ENCODE results near the gene HOXA3. TPM values are rescaled to one million over a fixed set of nuclear protein-coding genes. Genes with fewer than 3 reads are reported as not detected.

Gene HOXA3
- total RNA-seq, 1 experiment from 2014 or later: 22.6 TPM

- H3K4me1 Mint-ChIP-seq (ENCODE audit: low read depth, unreplicated experiment): peaks cover 13% of the 10 kb centered on the region
- H3K27me3 Mint-ChIP-seq (ENCODE audit: insufficient read depth, unreplicated experiment): no peaks in the 10 kb centered on the region
- H3K4me3 Mint-ChIP-seq (ENCODE audit: unreplicated experiment): peak overlapping the region; percentile 78
- peak overlapping the region; percentile 66 for H3K4me3 ChIP-seq (ENCODE audit: low read depth, low read length)
- peaks cover 11% of the 10 kb centered on the region for H3K36me3 Mint-ChIP-seq (ENCODE audit: insufficient read depth, unreplicated experiment)
- H3K36me3 ChIP-seq (ENCODE audit: control insufficient read depth, insufficient read depth, low read length): no peaks in the 10 kb centered on the region
- H3K9me3 Mint-ChIP-seq (ENCODE audit: unreplicated experiment): no peaks in the 10 kb centered on the region
- peaks cover 7% of the 10 kb centered on the region for H3K4me1 ChIP-seq
- POLR2A ChIA-PET: interaction anchor here (0.6 kb wide), 1 partner anchor 577 kb away, joined by 3 read pairs; no protein-coding TSS in a partner anchor
- H3K27me3 ChIP-seq (replicated peaks; ENCODE audit: control insufficient read depth, insufficient read depth, low read length): no peaks in the 10 kb centered on the region
- TF ChIP-seq, protein P1, sequence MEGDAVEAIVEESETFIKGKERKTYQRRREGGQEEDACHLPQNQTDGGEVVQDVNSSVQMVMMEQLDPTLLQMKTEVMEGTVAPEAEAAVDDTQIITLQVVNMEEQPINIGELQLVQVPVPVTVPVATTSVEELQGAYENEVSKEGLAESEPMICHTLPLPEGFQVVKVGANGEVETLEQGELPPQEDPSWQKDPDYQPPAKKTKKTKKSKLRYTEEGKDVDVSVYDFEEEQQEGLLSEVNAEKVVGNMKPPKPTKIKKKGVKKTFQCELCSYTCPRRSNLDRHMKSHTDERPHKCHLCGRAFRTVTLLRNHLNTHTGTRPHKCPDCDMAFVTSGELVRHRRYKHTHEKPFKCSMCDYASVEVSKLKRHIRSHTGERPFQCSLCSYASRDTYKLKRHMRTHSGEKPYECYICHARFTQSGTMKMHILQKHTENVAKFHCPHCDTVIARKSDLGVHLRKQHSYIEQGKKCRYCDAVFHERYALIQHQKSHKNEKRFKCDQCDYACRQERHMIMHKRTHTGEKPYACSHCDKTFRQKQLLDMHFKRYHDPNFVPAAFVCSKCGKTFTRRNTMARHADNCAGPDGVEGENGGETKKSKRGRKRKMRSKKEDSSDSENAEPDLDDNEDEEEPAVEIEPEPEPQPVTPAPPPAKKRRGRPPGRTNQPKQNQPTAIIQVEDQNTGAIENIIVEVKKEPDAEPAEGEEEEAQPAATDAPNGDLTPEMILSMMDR (IDR thresholded peaks at IDR 0.05; ENCODE audit: insufficient read depth in 1 of 2, low read depth in 1 of 2, low read length in 1 of 2, severe bottlenecking in 1 of 2, unreplicated experiment in 1 of 2): peak in 1 of 2 experiments; percentile 9
- peak in 1 of 2 experiments; percentile 41 for DNase-seq
- no TSS peak for BruUV-seq (replicated peaks)
- no peak overlapping the region for H3K27ac Mint-ChIP-seq (ENCODE audit: unreplicated experiment)
- intact Hi-C loops (cut with micrococcal nuclease; ENCODE audit: unreplicated experiment): loop anchor here (5.0 to 10.0 kb wide), 2 partner anchors 302 to 960 kb away; partner anchors contain the start of genes CBX3, HNRNPA2B1 and SKAP2
- CTCF ChIA-PET: interaction anchor here (0.9 to 1.0 kb wide), 2 partner anchors 14 to 15 kb away, joined by 3 to 4 read pairs; no protein-coding TSS in a partner anchor
- no peaks in the 10 kb centered on the region for H3K9me3 ChIP-seq
Measured at GRCh38 chr7:27164367-27165088, 12.1 kb upstream of the HOXA3 start.

GRCh38 chr7:27164045-27164366, 11.6 kb upstream of the HOXA3 start:
- no peak for DNase-seq
- intact Hi-C loops (cut with micrococcal nuclease; ENCODE audit: unreplicated experiment): loop anchor here (5.0 to 10.0 kb wide), 2 partner anchors 302 to 959 kb away; partner anchors contain the start of genes CBX3, HNRNPA2B1 and SKAP2
- Mint-ChIP-seq H3K9me3 (ENCODE audit: unreplicated experiment) (no peaks in the 10 kb centered on the region), H3K27ac (ENCODE audit: unreplicated experiment) (no peak overlapping the region), H3K4me3 (ENCODE audit: unreplicated experiment) (peak overlapping the region; percentile 78), H3K36me3 (ENCODE audit: insufficient read depth, unreplicated experiment) (peaks cover 11% of the 10 kb centered on the region), H3K4me1 (ENCODE audit: low read depth, unreplicated experiment) (peaks cover 14% of the 10 kb centered on the region), H3K27me3 (ENCODE audit: insufficient read depth, unreplicated experiment) (no peaks in the 10 kb centered on the region)
- BruUV-seq (replicated peaks): no TSS peak
- peaks cover 7% of the 10 kb centered on the region for H3K4me1 ChIP-seq
- CTCF ChIA-PET: no interaction called here
- no peaks in the 10 kb centered on the region for H3K27me3 ChIP-seq (replicated peaks; ENCODE audit: control insufficient read depth, insufficient read depth, low read length)
- H3K36me3 ChIP-seq (ENCODE audit: control insufficient read depth, insufficient read depth, low read length): no peaks in the 10 kb centered on the region
- H3K4me3 ChIP-seq (ENCODE audit: low read depth, low read length): peak overlapping the region; percentile 66
- POLR2A ChIA-PET: no interaction called here
- TF ChIP-seq, protein P1 (IDR thresholded peaks at IDR 0.05; ENCODE audit: insufficient read depth in 1 of 2, low read depth in 1 of 2, low read length in 1 of 2, severe bottlenecking in 1 of 2, unreplicated experiment in 1 of 2): no peak
- no peaks in the 10 kb centered on the region for H3K9me3 ChIP-seq

GRCh38 chr7:27163288-27164044, 11.1 kb upstream of the HOXA3 start:
- BruUV-seq (replicated peaks): no TSS peak
- Mint-ChIP-seq H3K36me3 (ENCODE audit: insufficient read depth, unreplicated experiment) (peaks cover 6% of the 10 kb centered on the region), H3K9me3 (ENCODE audit: unreplicated experiment) (no peaks in the 10 kb centered on the region), H3K4me3 (ENCODE audit: unreplicated experiment) (peak overlapping the region; percentile 78), H3K4me1 (ENCODE audit: low read depth, unreplicated experiment) (peaks cover 14% of the 10 kb centered on the region), H3K27me3 (ENCODE audit: insufficient read depth, unreplicated experiment) (no peaks in the 10 kb centered on the region), H3K27ac (ENCODE audit: unreplicated experiment) (no peak overlapping the region)
- Histone ChIP-seq H3K27me3 (replicated peaks; ENCODE audit: control insufficient read depth, insufficient read depth, low read length) (no peaks in the 10 kb centered on the region), H3K4me1 (peaks cover 7% of the 10 kb centered on the region), H3K9me3 (no peaks in the 10 kb centered on the region), H3K36me3 (ENCODE audit: control insufficient read depth, insufficient read depth, low read length) (no peaks in the 10 kb centered on the region), H3K4me3 (ENCODE audit: low read depth, low read length) (no peak overlapping the region)
- TF ChIP-seq, protein P1 (IDR thresholded peaks at IDR 0.05; ENCODE audit: insufficient read depth in 1 of 2, low read depth in 1 of 2, low read length in 1 of 2, severe bottlenecking in 1 of 2, unreplicated experiment in 1 of 2): no peak
- POLR2A ChIA-PET: no interaction called here
- CTCF ChIA-PET: no interaction called here
- DNase-seq: no peak
- intact Hi-C loops (cut with micrococcal nuclease; ENCODE audit: unreplicated experiment): loop anchor here (5.0 to 10.0 kb wide), 2 partner anchors 301 to 959 kb away; partner anchors contain the start of genes CBX3, HNRNPA2B1 and SKAP2
